K562 (cell line): ENCODE results near the gene TFB2M. TPM values are rescaled to one million over a fixed set of nuclear protein-coding genes. Genes with fewer than 3 reads are reported as not detected.
A peak's percentile ranks its signal among the peaks of the same experiment; 100 is the strongest.

Experiments
- ARID4B ChIP-seq: sonication (generic); formaldehyde crosslinking; IDR thresholded peaks from 2 replicates; pipeline ENCODE4 v1.8.0; 2022; ENCODE audit warnings: mild to moderate bottlenecking, missing genetic modification reagents
- CBX3 ChIP-seq, 2 experiments: IDR thresholded peaks; 1 replicate in 1 of 2; 2 replicates in 1 of 2; pipeline ENCODE4 v1.6.1; 2012; ENCODE audit warnings: inconsistent platforms in 2 of 2, low read length in 2 of 2, borderline replicate concordance in 1 of 2, control low read depth in 1 of 2
- CBX8 ChIP-seq: fragments of 200-600 bp; sonication (generic); IDR thresholded peaks from 2 replicates; pipeline ENCODE4 v1.6.1; 2012; ENCODE audit warnings: borderline replicate concordance, mixed run types, low read depth, mild to moderate bottlenecking, moderate library complexity, mixed read lengths, low read length, control low read depth, inconsistent platforms; ENCODE audit not compliant: poor library complexity, severe bottlenecking; ENCODE audit errors: extremely low read depth
- CC2D1A ChIP-seq: fragments of 450-650 bp; IDR thresholded peaks from 2 replicates; pipeline ENCODE4 v1.6.1; 2017; ENCODE audit warnings: mild to moderate bottlenecking
- EP400 ChIP-seq: fragments of 450-650 bp; IDR thresholded peaks from 2 replicates; pipeline ENCODE4 v1.6.1; 2017; ENCODE audit warnings: antibody characterized with exemption, mild to moderate bottlenecking, moderate library complexity
- ETV5 ChIP-seq: sonication (generic); formaldehyde crosslinking; IDR thresholded peaks from 2 replicates; pipeline ENCODE4 v1.4.0; 2020; ENCODE audit warnings: low read depth, mild to moderate bottlenecking, missing genetic modification reagents
- NBN ChIP-seq: fragments of 450-650 bp; IDR thresholded peaks from 2 replicates; pipeline ENCODE4 v1.6.1; 2016; ENCODE audit warnings: low read depth, mild to moderate bottlenecking
- NFIC ChIP-seq: fragments of 450-650 bp; IDR thresholded peaks from 2 replicates; pipeline ENCODE4 v1.6.1; 2017; ENCODE audit warnings: mild to moderate bottlenecking, inconsistent platforms
- NR2F6 ChIP-seq: fragments of 450-650 bp; formaldehyde crosslinking; IDR thresholded peaks from 2 replicates; pipeline ENCODE4 v1.4.0; 2020; ENCODE audit warnings: mild to moderate bottlenecking
- OTX1 ChIP-seq: fragments of 450-650 bp; formaldehyde crosslinking; IDR thresholded peaks from 2 replicates; pipeline ENCODE4 v1.4.0; 2022; ENCODE audit warnings: mild to moderate bottlenecking
- PTRF ChIP-seq: fragments of 450-650 bp; IDR thresholded peaks from 2 replicates; pipeline ENCODE4 v1.6.1; 2016; ENCODE audit warnings: mild to moderate bottlenecking, missing genetic modification characterization, missing compliant biosample characterization
- RFX5 ChIP-seq: IDR thresholded peaks from 2 replicates; pipeline ENCODE4 v1.6.1; 2011; ENCODE audit warnings: low read depth, mild to moderate bottlenecking, improper control_type of control experiment, low read length
- SAFB2 ChIP-seq: fragments of 200-400 bp; formaldehyde crosslinking; IDR thresholded peaks from 2 replicates; pipeline ENCODE4 v1.6.1; 2018; ENCODE audit warnings: borderline replicate concordance, low read length, low read depth, moderate library complexity; ENCODE audit not compliant: severe bottlenecking
- STAT5B ChIP-seq: fragments of 250-450 bp; sonication (Bioruptor Pico); IDR thresholded peaks from 2 replicates; pipeline ENCODE4 v1.8.0; 2021; ENCODE audit warnings: mild to moderate bottlenecking, inconsistent platforms
- ZNF41 ChIP-seq: fragments of 250-450 bp; sonication (Bioruptor Pico); conservative IDR thresholded peaks from 2 replicates; pipeline ENCODE4 v1.4.0; 2020; ENCODE audit warnings: mild to moderate bottlenecking
- ZNF444 ChIP-seq: fragments of 250-450 bp; sonication (Bioruptor Pico); IDR thresholded peaks from 2 replicates; pipeline ENCODE4 v1.4.0; 2020; ENCODE audit warnings: mild to moderate bottlenecking, moderate library complexity
- polyA plus RNA-seq, 8 experiments: library from polyadenylated mRNA; depleted of rRNA in 4 of 8; stranded (reverse) in 5 of 8; unstranded in 3 of 8; fragments of >200 nt; fragmentation: Nextera tagmentation in 2 of 8; fragmentation: Illumina TruSeq in 1 of 8; extraction: Ambion mirVana in 2 of 8; extraction: Trizol in 1 of 8; gene quantifications; 2 replicates each; pipeline versions ENCODE4 v1.2.1 to v1.2.3, GENCODE V29; 2011 to 2014; ENCODE audit warnings: inconsistent platforms in 1 of 8, missing spikeins in 1 of 8
- total RNA-seq, 7 experiments: library from RNA; depleted of rRNA in 6 of 7; stranded (reverse); fragments of >200 nt in 6 of 7; fragmentation: Illumina TruSeq in 2 of 7; extraction: Trizol in 2 of 7; gene quantifications; 2 replicates each; pipeline versions ENCODE4 v1.2.1 to v1.2.3, GENCODE V29; 2011 to 2021; ENCODE audit warnings: low replicate concordance in 1 of 7
- TF ChIP-seq, protein P1 (sequence below): fragments of 450-650 bp; IDR thresholded peaks from 2 replicates; pipeline ENCODE4 v1.6.1; 2016; ENCODE audit warnings: antibody characterized with exemption
- TF ChIP-seq, protein P2 (sequence below): fragments of 250-450 bp; sonication (Bioruptor Pico); IDR thresholded peaks from 2 replicates; pipeline ENCODE4 v1.6.1; 2021; ENCODE audit warnings: mild to moderate bottlenecking
- TF ChIP-seq, protein P3 (sequence below), 2 experiments: IDR thresholded peaks; 2 replicates each; pipeline ENCODE4 v1.6.1; 2012; ENCODE audit warnings: improper control_type of control experiment in 2 of 2, low read depth in 2 of 2, low read length in 2 of 2, borderline replicate concordance in 1 of 2

TFB2M gene
- total and polyA plus RNA-seq, 9 of the 15 experiments (the other 6 are each of a cell fraction or from before 2014, with no cell fraction given): 55.1 to 162 (median 70.6) TPM

- no peak for TF ChIP-seq CBX8
- TF ChIP-seq CC2D1A: 0 out of 2 replicates have a peak, but pooled peaks have one; percentile 56
- TF ChIP-seq NFIC: peak; percentile 46
- no peak for TF ChIP-seq NR2F6 (CRISPR knock-in tag)
- TF ChIP-seq RFX5: no peak
- TF ChIP-seq NBN: peak; percentile 11; the same call in 1 of the 2 replicates
- no peak for TF ChIP-seq ETV5 (CRISPR knock-in tag)
- no peak for TF ChIP-seq SAFB2
- TF ChIP-seq EP400: no peak; the same call in 1 of the 2 replicates
- TF ChIP-seq ARID4B: peak; percentile 3; the same call in 1 of the 2 replicates
- TF ChIP-seq ZNF41: no peak
- TF ChIP-seq ZNF444 (CRISPR knock-in tag): no peak
- no peak for TF ChIP-seq PTRF (tag)
- TF ChIP-seq OTX1 (CRISPR knock-in tag): peak; percentile 15; the same call in 1 of the 2 replicates
- TF ChIP-seq, protein P1, sequence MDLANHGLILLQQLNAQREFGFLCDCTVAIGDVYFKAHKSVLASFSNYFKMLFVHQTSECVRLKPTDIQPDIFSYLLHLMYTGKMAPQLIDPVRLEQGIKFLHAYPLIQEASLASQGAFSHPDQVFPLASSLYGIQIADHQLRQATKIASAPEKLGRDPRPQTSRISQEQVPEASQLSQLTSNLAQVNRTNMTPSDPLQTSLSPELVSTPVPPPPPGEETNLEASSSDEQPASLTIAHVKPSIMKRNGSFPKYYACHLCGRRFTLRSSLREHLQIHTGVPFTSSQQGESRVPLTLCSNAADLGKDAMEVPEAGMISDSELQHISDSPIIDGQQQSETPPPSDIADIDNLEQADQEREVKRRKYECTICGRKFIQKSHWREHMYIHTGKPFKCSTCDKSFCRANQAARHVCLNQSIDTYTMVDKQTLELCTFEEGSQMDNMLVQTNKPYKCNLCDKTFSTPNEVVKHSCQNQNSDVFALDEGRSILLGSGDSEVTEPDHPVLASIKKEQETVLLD: peak; percentile 32; the same call in 1 of the 2 replicates
- TF ChIP-seq, protein P2, sequence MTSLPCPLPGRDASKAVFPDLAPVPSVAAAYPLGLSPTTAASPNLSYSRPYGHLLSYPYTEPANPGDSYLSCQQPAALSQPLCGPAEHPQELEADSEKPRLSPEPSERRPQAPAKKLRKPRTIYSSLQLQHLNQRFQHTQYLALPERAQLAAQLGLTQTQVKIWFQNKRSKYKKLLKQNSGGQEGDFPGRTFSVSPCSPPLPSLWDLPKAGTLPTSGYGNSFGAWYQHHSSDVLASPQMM (CRISPR knock-in tag): no peak
- no peak for TF ChIP-seq STAT5B (CRISPR knock-in tag)
- TF ChIP-seq, protein P3, sequence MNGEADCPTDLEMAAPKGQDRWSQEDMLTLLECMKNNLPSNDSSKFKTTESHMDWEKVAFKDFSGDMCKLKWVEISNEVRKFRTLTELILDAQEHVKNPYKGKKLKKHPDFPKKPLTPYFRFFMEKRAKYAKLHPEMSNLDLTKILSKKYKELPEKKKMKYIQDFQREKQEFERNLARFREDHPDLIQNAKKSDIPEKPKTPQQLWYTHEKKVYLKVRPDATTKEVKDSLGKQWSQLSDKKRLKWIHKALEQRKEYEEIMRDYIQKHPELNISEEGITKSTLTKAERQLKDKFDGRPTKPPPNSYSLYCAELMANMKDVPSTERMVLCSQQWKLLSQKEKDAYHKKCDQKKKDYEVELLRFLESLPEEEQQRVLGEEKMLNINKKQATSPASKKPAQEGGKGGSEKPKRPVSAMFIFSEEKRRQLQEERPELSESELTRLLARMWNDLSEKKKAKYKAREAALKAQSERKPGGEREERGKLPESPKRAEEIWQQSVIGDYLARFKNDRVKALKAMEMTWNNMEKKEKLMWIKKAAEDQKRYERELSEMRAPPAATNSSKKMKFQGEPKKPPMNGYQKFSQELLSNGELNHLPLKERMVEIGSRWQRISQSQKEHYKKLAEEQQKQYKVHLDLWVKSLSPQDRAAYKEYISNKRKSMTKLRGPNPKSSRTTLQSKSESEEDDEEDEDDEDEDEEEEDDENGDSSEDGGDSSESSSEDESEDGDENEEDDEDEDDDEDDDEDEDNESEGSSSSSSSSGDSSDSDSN (IDR thresholded peaks at IDR 0.05; ENCODE audit: borderline replicate concordance in 1 of 2, low read depth in 2 of 2, low read length in 2 of 2): no peak
- no peak; a peak in 1 of 3 replicates for TF ChIP-seq CBX3 (IDR thresholded peaks at IDR 0.05; ENCODE audit: borderline replicate concordance in 1 of 2, low read length in 2 of 2)
These were observed 968 bp upstream of the TFB2M start (continued) for GRCh38 chr1:246566813-246567645.
